ENCODE data around the gene IRX6.
A peak's percentile ranks its signal among the peaks of the same experiment; 100 is the strongest.

Gene IRX6

DNA sequence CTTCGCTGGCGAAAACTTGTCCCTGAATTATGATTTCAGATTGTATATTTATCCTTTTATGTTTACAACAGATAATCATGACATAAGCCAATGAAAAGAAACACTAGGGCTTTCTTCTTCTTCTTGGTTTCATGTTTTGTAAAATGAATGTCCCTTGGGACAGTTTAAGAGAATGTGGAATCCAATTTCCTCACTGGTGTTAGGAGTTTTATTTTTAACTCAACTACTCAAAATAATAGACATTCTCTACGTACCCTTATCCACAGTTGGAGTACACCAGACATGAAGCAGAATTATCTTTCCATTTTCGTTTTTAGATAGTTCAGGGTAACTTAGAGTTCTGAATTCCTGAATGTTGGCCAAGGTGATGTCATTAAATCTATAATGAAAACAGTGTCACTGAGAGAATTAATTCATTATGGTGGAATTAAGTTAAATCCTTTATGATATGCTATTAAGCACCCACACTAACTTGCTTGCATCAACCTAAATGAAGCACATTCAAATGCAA is 43.4 kb downstream of the IRX6 start:
- no peak overlapping the region for H3K27ac ChIP-seq
- no peak for TF ChIP-seq ZFX (IDR thresholded peaks at IDR 0.05)
- TF ChIP-seq, protein P1, sequence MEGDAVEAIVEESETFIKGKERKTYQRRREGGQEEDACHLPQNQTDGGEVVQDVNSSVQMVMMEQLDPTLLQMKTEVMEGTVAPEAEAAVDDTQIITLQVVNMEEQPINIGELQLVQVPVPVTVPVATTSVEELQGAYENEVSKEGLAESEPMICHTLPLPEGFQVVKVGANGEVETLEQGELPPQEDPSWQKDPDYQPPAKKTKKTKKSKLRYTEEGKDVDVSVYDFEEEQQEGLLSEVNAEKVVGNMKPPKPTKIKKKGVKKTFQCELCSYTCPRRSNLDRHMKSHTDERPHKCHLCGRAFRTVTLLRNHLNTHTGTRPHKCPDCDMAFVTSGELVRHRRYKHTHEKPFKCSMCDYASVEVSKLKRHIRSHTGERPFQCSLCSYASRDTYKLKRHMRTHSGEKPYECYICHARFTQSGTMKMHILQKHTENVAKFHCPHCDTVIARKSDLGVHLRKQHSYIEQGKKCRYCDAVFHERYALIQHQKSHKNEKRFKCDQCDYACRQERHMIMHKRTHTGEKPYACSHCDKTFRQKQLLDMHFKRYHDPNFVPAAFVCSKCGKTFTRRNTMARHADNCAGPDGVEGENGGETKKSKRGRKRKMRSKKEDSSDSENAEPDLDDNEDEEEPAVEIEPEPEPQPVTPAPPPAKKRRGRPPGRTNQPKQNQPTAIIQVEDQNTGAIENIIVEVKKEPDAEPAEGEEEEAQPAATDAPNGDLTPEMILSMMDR (conservative IDR thresholded peaks at IDR 0.05): no peak

DNA sequence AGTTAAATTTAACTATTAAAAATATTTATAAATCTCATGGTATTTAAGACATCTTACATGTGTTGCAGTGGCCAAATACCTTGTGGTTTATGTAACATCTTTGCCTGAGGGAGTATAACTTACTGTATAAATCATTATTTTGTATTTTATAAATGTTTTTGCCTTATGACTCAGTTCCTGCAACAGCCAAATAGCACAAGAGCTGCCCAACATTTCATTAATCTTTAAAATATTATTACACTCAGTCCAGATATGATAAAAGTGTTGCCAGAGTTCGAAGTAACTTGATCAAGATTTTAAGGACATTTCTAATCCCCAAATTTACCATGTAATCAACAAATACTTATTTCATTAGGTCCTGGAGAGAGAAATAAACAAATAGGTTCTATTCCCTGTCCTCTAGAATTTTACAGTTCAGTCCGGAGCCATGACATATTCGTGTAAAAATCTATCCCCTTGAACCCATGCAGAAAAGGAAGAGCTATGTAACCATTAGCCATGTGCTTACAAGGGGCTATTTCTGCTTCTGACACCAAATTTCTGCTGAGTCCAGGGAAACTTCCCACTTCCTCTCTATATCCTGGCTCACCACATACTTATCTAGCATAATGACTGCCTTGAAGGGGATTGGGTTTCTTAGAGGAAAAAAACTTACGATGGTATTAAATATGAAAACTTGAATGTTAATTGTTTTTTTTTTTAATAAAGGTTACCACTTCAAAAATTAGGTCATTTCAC is 44.0 kb downstream of the IRX6 start:
- TF ChIP-seq, protein P1 (conservative IDR thresholded peaks at IDR 0.05): no peak
- no peak for TF ChIP-seq ZFX (IDR thresholded peaks at IDR 0.05)
- H3K27ac ChIP-seq: no peak overlapping the region

DNA sequence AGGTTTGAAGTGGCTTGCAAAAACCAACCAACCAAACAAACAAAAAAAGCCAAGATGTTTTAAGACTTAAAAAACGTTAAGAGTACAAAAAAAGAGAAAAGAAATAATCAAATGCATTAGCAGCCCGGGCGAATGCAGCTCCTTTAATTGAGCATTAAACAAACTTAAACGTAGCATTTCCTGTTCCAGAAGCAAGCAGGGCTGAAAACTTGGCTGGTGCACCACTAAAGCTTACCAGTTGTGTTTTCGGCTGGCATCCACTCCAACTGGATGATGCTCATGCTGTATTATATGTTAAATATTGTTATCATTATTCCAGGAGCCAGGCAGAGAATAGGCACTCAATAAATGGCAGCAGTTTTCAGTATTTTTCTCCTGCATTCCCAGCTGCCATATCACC is 45.1 kb downstream of the IRX6 start:
- no peak overlapping the region for H3K27ac ChIP-seq
- no peak for TF ChIP-seq ZFX (IDR thresholded peaks at IDR 0.05)
- TF ChIP-seq, protein P1 (conservative IDR thresholded peaks at IDR 0.05): no peak

DNA sequence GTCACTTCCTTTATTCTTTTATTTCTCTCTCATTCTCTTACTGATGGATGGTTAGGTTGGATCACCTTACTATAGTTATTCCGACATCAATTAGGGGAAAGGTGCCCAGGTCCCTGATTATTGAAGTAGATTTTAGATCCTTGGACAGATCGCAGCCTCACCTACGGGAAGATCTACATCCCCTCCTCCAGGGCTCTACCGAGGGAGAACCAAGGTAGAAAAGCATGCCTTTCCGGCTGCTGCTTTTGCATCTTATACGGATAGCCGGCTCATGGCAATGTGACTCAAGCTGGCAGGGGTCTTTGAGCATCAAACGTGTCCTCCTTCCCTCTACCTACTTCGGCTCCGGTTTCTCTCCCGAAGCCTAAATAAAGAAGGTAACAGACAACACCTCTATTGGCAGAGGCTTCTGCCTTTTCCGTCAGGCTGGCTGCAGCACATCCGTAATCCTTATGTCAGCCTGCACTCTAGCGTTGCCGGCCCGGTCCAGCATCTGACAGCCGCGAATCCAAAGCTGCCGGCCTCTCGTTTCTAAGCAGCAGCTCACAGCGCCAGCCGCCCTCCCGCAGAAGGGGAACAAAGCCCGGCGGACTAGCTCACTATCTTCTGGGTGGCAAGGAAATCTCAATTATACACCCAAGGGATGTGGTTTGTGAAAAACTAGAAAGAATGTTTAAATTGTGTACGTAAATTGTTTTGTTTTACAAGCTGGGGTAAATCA is 46.9 kb downstream of the IRX6 start:
- no peak for TF ChIP-seq ZFX (IDR thresholded peaks at IDR 0.05)
- TF ChIP-seq, protein P1 (conservative IDR thresholded peaks at IDR 0.05): peak; percentile 82
- no peak overlapping the region for H3K27ac ChIP-seq

DNA sequence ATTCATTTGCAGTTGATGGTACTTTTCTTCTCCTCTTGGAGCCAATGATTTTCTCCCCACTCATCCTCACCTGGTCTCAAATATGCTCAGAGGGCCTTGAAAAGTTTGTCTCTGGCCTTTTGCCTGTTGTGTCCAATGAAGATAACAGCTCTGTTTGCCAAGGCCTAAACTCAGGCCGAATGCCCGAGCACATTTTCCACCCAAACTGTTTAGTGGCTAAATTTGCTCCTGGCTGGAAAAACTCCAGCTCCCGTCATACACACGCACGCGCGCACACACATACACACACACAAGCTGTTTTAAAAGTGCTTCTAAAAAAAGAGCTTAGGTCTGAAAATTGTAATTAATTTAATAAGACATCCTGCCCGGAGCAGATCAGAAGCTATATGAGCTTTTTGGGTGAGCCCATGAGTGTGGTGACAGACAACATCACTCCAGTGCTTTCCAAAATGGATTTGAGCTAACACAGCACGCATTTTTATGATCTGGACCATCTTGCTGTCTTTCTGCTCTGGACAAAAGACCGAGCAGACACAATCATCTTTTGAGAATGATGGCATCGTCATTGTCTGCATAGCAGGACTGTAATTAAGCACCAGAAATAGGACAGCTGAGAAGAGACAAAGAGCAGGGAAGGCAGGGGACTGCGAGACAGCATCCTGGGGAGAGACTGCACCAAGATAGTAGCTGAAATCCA is 48.9 kb downstream of the IRX6 start:
- no peak overlapping the region for H3K27ac ChIP-seq
- TF ChIP-seq ZFX (IDR thresholded peaks at IDR 0.05): no peak
- TF ChIP-seq, protein P1 (conservative IDR thresholded peaks at IDR 0.05): no peak

DNA sequence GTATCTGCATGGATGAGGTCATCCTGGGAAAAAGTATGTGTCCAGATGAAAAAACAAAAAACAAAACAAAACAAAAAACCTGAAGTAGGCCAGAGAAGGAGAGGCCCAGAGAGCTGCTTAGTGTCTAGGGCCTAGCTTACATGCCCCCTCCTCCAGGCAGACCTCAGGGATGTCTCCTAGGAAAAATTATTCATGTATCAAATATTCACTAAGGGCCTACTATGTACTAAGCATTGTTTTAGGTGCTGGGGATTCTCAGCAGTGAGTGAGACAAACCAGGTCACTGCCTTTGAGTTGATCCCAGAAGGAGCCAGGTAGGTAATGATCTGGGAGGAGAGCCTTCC is 49.5 kb downstream of the IRX6 start:
- H3K27ac ChIP-seq: no peak overlapping the region
- TF ChIP-seq, protein P1 (conservative IDR thresholded peaks at IDR 0.05): no peak
- TF ChIP-seq ZFX (IDR thresholded peaks at IDR 0.05): no peak

DNA sequence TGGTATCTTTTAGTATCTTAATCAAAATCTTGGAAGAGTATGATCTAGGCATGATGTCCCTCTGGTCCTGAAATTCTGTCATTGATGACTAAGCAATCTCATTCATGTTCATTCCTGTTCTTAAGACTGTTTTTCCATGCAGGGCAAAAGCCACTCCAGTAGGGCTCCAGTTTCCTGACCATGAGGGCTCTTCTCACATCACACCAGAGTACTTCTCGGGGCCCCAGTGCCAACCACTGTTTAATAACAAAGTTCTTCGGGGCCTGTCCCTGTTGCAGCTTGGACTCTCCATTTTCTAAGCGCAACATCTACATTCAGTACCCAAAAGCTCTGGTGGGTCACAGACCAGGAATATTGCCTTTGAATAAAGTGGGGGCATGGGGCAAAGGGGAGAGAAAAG is 52.0 kb downstream of the IRX6 start:
- no peak for TF ChIP-seq ZFX (IDR thresholded peaks at IDR 0.05)
- TF ChIP-seq, protein P1 (conservative IDR thresholded peaks at IDR 0.05): no peak
- no peak overlapping the region for H3K27ac ChIP-seq

All from C4-2B (cell line).